HG02840 (cell line): ENCODE results near the gene IRF7.
A peak's percentile ranks its signal among the peaks of the same experiment; 100 is the strongest.
"Not testable (repeated sequence)": the region's sequence is repeated elsewhere in the genome, so short reads cannot be mapped to it uniquely, and the experiment has no call there.

ENCODE experiments used
- ATAC-seq: cut with Tn5 transposase; IDR thresholded peaks from one replicate; pipeline ENCODE4 v1.9.1; 2021; ENCODE audit warnings: mild to moderate bottlenecking, moderate library complexity, moderate number of reproducible peaks; ENCODE audit not compliant: unreplicated experiment, low FRiP score

The IRF7 gene

GRCh38 chr11:615504-616319 lies at the start of gene IRF7:
Gene IRF7 (minus strand): TSS chr11:615950. CDS start chr11:615364, 586 bp downstream.
- ATAC-seq: peak; percentile 59

GRCh38 chr11:665062-665703 lies 49.4 kb upstream of the IRF7 start:
- no peak for ATAC-seq

- no peak for ATAC-seq
These were observed 47.0 kb upstream of the IRF7 start for GRCh38 chr11:662689-663274.

- ATAC-seq: no peak
These were observed 45.1 kb upstream of the IRF7 start for GRCh38 chr11:660681-661444.

DNA sequence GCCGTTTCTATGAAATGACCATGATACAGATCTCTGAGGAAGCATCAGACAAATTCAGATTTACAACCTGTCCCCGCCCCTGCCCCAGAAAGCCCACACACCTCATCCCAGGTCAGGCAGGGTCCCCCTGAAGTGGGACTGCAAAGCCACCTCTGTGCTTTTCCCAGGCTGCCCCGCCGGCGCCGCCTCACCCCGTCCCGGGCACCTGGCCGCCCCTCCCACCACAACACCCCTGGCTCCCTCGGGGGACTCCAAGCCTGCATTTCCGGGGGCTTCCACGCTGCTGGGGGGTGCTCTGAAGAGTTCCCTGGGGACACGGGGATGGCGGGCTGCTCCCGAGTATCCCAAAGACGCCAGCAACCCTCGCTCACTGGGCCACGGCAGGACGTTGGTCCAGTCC lies 44.5 kb upstream of the IRF7 start:
- no peak for ATAC-seq

DNA sequence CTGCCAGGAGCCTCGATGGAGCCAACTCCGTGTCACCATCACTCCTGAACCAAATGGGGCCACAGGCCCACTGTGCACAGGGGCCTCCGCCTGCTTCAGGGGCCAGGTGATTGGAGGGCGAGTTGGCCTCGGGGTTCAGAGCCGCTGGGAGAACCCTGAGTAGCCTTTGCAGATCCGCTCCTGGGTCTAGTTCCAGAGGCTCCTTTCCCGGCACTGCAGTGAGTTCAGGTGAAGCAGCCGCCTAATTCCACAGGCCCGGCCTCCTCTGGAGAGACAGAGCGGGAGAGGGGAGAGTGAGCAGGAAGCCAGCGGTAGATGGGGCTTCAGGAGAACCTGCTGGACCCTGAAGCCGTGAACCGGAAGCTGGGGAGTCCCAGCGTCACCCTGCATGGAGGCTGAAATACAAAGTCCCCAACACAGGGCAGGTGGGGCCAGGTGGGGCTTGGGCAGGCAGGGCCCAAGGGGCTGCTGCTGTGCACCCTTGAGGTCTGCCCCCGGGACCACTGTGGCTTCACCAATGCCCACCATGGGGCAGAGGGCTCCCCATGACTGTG lies 43.9 kb upstream of the IRF7 start:
- ATAC-seq: no peak

- ATAC-seq: no peak
These were observed 42.0 kb upstream of the IRF7 start for GRCh38 chr11:657691-658126.

DNA sequence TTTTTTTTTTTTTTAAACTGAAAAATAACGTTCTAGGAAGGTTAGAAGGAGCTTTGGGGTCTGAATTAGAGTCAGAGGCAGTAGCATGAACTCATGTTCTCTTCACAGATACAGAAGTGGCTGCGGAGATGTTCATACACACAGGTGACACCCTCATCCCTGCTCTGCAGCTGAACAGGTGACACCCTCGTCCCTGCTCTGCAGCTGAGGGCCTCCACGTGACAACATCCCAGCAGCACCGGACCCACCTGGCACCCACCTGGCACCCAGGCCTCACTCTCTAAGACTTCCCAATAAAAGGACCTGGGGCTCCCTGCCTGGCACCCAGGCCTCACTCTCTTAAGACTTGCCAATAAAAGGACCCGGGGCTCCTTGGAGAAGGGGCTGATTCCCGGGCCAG lies 41.1 kb upstream of the IRF7 start:
- no peak for ATAC-seq

GRCh38 chr11:656426-656825 lies 40.7 kb upstream of the IRF7 start:
- no peak for ATAC-seq

DNA sequence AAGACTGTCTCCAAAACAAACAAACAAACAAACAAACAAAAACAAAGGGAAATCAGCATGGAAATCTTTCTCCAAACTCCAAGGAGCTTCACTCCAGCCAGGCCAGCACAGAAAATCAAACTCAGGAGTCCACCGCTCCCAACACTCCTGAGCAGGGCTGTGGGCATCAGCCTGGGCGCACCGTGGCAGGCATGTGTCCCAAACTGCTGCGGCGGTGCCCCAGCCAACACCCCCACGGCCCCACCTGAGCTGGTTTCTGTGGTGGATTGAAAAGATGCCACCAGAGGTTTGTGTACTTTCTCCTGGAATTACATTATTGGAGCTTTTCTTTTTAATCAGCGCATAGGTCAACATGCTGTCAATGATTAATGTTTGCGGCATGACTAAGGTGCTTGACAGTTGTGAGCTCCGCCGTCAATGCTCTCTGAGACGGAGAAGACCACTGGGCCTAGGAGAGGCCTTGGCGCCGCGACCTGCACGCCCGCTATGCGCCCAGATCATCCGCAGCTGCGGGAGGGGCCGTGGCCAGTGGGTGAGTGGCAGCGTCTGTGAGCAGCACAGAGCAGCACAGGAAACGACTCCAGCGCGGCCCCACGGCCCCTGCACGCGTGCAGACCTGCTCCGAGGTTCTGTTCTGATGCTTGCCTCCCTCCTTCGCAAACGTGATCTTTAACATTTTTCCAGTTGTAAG lies 39.4 kb upstream of the IRF7 start:
- no peak for ATAC-seq

GRCh38 chr11:654444-654843 lies 38.7 kb upstream of the IRF7 start:
- ATAC-seq: not testable (repeated sequence)

DNA sequence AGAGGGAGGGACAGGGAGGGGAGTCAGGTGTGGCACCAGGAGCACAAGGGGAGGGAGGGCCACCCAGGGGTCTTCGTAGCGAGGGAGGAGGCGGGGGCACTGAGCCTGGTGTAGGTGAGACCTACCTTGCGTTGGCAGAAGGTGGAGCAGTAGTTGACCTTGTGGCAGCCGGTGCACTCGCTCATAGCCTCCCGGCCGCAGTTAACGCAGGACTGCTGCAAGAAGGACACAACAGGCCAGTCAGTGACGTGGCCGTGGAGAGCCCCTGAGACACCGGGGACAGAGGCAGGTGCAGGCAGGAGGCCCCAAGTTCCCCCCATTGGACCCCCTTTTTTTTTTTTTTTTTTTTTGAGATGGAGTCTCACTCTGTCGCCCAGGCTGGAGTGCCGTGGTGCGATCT lies 38.1 kb upstream of the IRF7 start:
- ATAC-seq: no peak

DNA sequence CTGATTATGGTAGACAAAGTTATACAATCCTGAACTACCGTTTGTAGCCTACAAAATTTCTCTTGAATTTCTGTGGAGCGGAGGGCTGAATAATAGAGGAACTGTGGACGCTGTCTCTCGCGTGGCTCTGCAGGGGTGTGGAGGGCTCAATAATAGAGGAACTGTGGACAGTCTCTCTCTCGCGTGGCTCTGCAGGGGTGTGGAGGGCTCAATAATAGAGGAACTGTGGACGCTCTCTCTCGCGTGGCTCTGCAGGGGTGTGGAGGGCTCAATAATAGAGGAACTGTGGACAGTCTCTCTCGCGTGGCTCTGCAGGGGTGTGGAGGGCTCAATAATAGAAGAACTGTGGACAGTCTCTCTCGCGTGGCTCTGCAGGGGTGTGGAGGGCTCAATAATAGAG lies 37.4 kb upstream of the IRF7 start:
- not testable (repeated sequence) for ATAC-seq

DNA sequence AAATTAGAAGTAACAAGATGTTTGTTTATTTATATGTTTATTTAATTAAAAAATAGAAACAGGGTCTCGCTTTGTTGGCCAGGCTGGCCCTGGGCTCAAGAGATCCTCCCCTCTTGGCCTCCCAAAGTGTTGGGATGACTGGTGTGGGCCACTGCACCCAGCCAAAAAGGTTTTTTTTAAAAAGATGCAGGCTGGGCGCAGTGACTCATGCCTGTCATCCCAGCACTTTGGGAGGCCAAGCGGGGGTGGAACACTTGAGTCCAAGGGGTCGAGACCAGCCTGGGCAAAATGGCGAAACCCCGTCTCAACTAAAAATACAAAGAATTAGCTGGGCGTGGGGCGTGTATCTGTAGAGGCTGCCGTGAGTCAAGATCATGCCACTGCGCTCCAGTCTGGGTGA lies 34.7 kb upstream of the IRF7 start:
- no peak for ATAC-seq

- not testable (repeated sequence) for ATAC-seq
These were observed 32.0 kb upstream of the IRF7 start for GRCh38 chr11:647672-648158.

GRCh38 chr11:646214-646613 lies 30.5 kb upstream of the IRF7 start:
- ATAC-seq: no peak

- ATAC-seq: no peak
These were observed 29.8 kb upstream of the IRF7 start for GRCh38 chr11:645536-645935.

GRCh38 chr11:643849-644738 lies 28.3 kb upstream of the IRF7 start:
- no peak for ATAC-seq

DNA sequence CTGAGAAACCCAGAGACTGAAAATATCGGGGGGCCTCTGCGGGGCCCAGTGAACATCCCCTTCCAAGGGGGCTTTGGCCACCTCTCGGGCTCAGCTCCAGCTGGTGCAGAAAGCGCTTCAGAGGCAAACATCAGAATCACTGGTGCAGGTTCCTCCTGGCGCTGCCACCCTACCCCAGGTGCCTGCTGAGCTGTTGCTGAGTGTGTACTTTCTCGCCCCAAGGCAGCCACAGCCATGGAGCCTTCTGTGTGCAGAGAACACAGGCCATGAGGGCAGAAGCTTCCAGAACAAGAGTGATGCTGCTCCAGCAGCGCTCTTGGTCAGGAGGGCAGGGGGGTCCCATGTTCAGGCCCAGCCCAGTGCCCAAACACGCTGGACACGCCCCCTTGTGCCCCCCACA lies 27.6 kb upstream of the IRF7 start:
- no peak for ATAC-seq
